SU-DHL-6 (cell line): Measurements from ENCODE around the gene CELSR2.

ENCODE experiments used
- H2AFZ ChIP-seq: fragments of 200-600 bp; sonication (generic); 2 replicates; pipeline ENCODE4 v1.6.1; 2014; ENCODE audit warnings: low read depth, mild to moderate bottlenecking, moderate library complexity, mixed read lengths, antibody characterized with exemption, low read length; ENCODE audit not compliant: severe bottlenecking
- H3F3A ChIP-seq: fragments of 200-600 bp; shearing (Covaris generic); 2 replicates; pipeline ENCODE4 v1.6.0; 2016; ENCODE audit warnings: antibody characterized with exemption, mild to moderate bottlenecking; ENCODE audit not compliant: insufficient read depth
- H3K27ac ChIP-seq: fragments of 200-600 bp; sonication (generic); 2 replicates; pipeline ENCODE4 v1.5.1; 2016; ENCODE audit warnings: low read depth, mild to moderate bottlenecking, low read length, moderate library complexity, mixed read lengths
- H3K27me3 ChIP-seq: fragments of 200-600 bp; sonication (generic), shearing (Covaris generic); 2 replicates; pipeline ENCODE4 v1.6.0; 2014; ENCODE audit warnings: mild to moderate bottlenecking, low read length
- H3K36me3 ChIP-seq: fragments of 200-600 bp; sonication (generic); 2 replicates; pipeline ENCODE4 v1.6.1; 2014; ENCODE audit warnings: mild to moderate bottlenecking, low read length, mixed read lengths
- H3K4me2 ChIP-seq: fragments of 300-600, 200-600 bp; shearing (Covaris generic), sonication (generic); 2 replicates; pipeline ENCODE4 v1.6.0; 2014; ENCODE audit warnings: low read length, low read depth, mild to moderate bottlenecking; ENCODE audit not compliant: poor library complexity, severe bottlenecking
- H3K4me3 ChIP-seq: fragments of 200-600 bp; sonication (generic); 2 replicates; pipeline ENCODE4 v1.5.1; 2014; ENCODE audit warnings: antibody characterized with exemption, low read length, mild to moderate bottlenecking, mixed read lengths; ENCODE audit not compliant: insufficient read depth, poor library complexity, severe bottlenecking
- H3K79me2 ChIP-seq: fragments of 200-600 bp; sonication (generic); 2 replicates; pipeline ENCODE4 v1.6.1; 2014; ENCODE audit warnings: mild to moderate bottlenecking, low read length, moderate library complexity; ENCODE audit not compliant: insufficient read depth
- H3K9ac ChIP-seq: fragments of 200-600 bp; sonication (generic); 2 replicates; pipeline ENCODE4 v1.7.0; 2014; ENCODE audit warnings: mild to moderate bottlenecking, low read length
- H3K9me2 ChIP-seq: fragments of 200-600 bp; sonication (generic); replicated peaks from 2 replicates; pipeline ENCODE4 v1.6.1; 2014; ENCODE audit warnings: low read length; ENCODE audit not compliant: insufficient read depth
- H3K9me3 ChIP-seq: fragments of 200-600 bp; sonication (generic); 2 replicates; pipeline ENCODE4 v1.6.1; 2014; ENCODE audit warnings: low read length, mixed read lengths; ENCODE audit not compliant: insufficient read depth
- H4K20me1 ChIP-seq: fragments of 200-600 bp; sonication (generic); 2 replicates; pipeline ENCODE4 v1.6.1; 2014; ENCODE audit warnings: low read depth, mild to moderate bottlenecking, antibody characterized with exemption, low read length, moderate library complexity, mixed read lengths
- EZH2phosphoT487 ChIP-seq: fragments of 200-600 bp; sonication (generic), shearing (Covaris generic); conservative IDR thresholded peaks from 2 replicates; pipeline ENCODE4 v1.6.1; 2018; ENCODE audit warnings: mild to moderate bottlenecking, antibody characterized with exemption, low read length, moderate library complexity, mixed read lengths
- TF ChIP-seq, protein P1 (sequence below): fragments of 200-600 bp; sonication (generic); IDR thresholded peaks from one replicate; pipeline ENCODE4 v1.5.1; 2017; ENCODE audit warnings: antibody characterized with exemption, mild to moderate bottlenecking, low read length, moderate library complexity; ENCODE audit not compliant: insufficient read depth, poor library complexity, severe bottlenecking

Gene CELSR2

GRCh38 chr1:109254621-109255096 is 5.3 kb downstream of the CELSR2 start:
- Histone ChIP-seq H3K27me3 (no peaks in the 10 kb centered on the region), H3K4me2 (no peak overlapping the region), H3K27ac (no peak overlapping the region), H3K9me3 (no peaks in the 10 kb centered on the region), H4K20me1 (no peaks in the 10 kb centered on the region), H3F3A (no peaks in the 10 kb centered on the region), H3K9me2 (no peaks in the 10 kb centered on the region), H3K79me2 (no peaks in the 10 kb centered on the region), H2AFZ (no peak overlapping the region), H3K4me3 (no peak overlapping the region), H3K36me3 (no peaks in the 10 kb centered on the region), H3K9ac (no peak overlapping the region)
- no peak for TF ChIP-seq EZH2phosphoT487
- TF ChIP-seq, protein P1, sequence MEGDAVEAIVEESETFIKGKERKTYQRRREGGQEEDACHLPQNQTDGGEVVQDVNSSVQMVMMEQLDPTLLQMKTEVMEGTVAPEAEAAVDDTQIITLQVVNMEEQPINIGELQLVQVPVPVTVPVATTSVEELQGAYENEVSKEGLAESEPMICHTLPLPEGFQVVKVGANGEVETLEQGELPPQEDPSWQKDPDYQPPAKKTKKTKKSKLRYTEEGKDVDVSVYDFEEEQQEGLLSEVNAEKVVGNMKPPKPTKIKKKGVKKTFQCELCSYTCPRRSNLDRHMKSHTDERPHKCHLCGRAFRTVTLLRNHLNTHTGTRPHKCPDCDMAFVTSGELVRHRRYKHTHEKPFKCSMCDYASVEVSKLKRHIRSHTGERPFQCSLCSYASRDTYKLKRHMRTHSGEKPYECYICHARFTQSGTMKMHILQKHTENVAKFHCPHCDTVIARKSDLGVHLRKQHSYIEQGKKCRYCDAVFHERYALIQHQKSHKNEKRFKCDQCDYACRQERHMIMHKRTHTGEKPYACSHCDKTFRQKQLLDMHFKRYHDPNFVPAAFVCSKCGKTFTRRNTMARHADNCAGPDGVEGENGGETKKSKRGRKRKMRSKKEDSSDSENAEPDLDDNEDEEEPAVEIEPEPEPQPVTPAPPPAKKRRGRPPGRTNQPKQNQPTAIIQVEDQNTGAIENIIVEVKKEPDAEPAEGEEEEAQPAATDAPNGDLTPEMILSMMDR = no peak

DNA sequence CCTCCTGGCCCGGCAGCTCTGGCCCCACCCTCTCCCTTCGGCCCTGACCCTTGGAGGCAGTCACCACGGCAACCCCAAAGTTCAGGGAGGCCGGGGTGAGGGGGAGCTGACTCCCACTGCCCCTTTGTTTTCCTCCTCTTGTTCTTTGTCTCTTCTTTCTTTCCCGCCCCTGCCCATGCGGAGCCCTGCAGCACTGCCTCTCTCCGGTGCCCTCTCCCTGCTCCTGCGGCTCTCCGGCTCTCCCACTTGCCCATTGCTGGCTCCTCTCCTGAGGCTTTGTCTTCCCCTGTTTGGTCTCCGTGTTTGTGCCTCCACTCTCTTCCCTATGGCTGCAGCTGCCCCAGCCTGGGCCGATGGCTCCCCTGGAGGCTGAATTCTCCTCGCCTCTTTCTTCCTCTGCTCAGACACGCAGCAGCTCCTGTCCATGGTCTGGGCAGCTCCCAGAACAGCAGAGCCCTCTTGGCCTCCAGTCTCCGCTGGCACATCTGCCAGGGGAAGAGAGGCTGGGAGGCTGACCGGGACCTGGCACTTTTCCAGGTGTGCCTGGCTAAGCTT is 5.8 kb downstream of the CELSR2 start:
- no peaks in the 10 kb centered on the region for H3K36me3 ChIP-seq
- no peaks in the 10 kb centered on the region for H3F3A ChIP-seq
- H2AFZ ChIP-seq = no peak overlapping the region
- H3K9me3 ChIP-seq = no peaks in the 10 kb centered on the region
- no peak overlapping the region for H3K9ac ChIP-seq
- no peak overlapping the region for H3K4me3 ChIP-seq
- no peak overlapping the region for H3K27ac ChIP-seq
- H3K4me2 ChIP-seq = no peak overlapping the region
- H3K9me2 ChIP-seq = no peaks in the 10 kb centered on the region
- H3K27me3 ChIP-seq = no peaks in the 10 kb centered on the region
- no peaks in the 10 kb centered on the region for H4K20me1 ChIP-seq
- no peaks in the 10 kb centered on the region for H3K79me2 ChIP-seq
- TF ChIP-seq EZH2phosphoT487 = no peak
- TF ChIP-seq, protein P1 = no peak

DNA sequence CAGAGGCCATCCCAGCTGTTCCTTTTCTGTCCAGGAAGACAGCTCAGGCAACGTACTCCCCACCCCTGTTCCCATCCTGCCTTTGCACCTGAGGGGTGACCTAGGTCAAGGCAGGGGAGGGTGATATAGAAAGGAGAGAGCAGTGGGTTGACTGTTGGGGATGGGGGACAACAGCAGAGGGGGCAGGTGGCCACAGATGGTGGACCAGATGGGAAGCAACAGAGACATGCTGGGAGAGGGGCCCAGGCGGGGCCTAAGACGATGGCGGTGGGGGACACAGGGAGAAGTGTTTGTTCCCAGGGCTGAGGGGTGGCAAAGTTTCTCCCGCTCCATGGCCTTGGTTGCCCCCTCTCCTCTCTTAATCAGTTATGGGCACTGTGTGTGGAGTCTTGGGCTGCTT is 6.3 kb downstream of the CELSR2 start:
- H3K27ac ChIP-seq = no peak overlapping the region
- H4K20me1 ChIP-seq = no peaks in the 10 kb centered on the region
- H3K27me3 ChIP-seq = no peaks in the 10 kb centered on the region
- H3K9me2 ChIP-seq = no peaks in the 10 kb centered on the region
- no peaks in the 10 kb centered on the region for H3F3A ChIP-seq
- no peaks in the 10 kb centered on the region for H3K79me2 ChIP-seq
- TF ChIP-seq, protein P1 = no peak
- TF ChIP-seq EZH2phosphoT487 = no peak
- H3K4me2 ChIP-seq = no peak overlapping the region
- H3K9me3 ChIP-seq = no peaks in the 10 kb centered on the region
- no peaks in the 10 kb centered on the region for H3K36me3 ChIP-seq
- no peak overlapping the region for H2AFZ ChIP-seq
- no peak overlapping the region for H3K9ac ChIP-seq
- H3K4me3 ChIP-seq = no peak overlapping the region
